Endothelial cell of umbilical vein (primary cell): ENCODE data around the gene MYOZ3. TPM values are rescaled to one million over a fixed set of nuclear protein-coding genes. Genes with fewer than 3 reads are reported as not detected.

Experiments
- BruUV-seq: library from RNA; stranded (reverse); fragments of 400-500 nt; replicated peaks from 2 replicates; lab custom pipeline; 2021; lab: Mats Ljungman, UMichigan
- CTCF ChIA-PET: fragments of 300-600, 350-600 bp; sonication (Branson Sonifier 250); formaldehyde crosslinking; loops from one replicate; lab custom pipeline; 2021; ENCODE audit warnings: antibody characterized with exemption, inconsistent platforms; lab: Charles Lee
- POLR2A ChIA-PET: fragments of 300-600, 350-600 bp; sonication (Branson Sonifier 250); formaldehyde crosslinking; loops from one replicate; lab custom pipeline; 2021; ENCODE audit warnings: antibody characterized with exemption, inconsistent platforms; lab: Charles Lee
- DNase-seq: peaks from one replicate; pipeline ENCODE4 v3.0.0-alpha.2; 2011; ENCODE audit warnings: low read depth, low spot score
- FAIRE-seq: peaks from 2 replicates; lab custom pipeline; 2011; peaks lifted over from hg19 to GRCh38; lab: Jason Lieb, UNC
- H2AFZ ChIP-seq: 2 replicates; pipeline ENCODE4 v1.6.0; 2012; ENCODE audit warnings: low read depth, low read length, control low read depth, inconsistent platforms
- H3K27ac ChIP-seq: 2 replicates; pipeline ENCODE4 v1.5.1; 2011; ENCODE audit warnings: low read depth, mild to moderate bottlenecking, control low read depth, low read length, moderate library complexity; ENCODE audit not compliant: insufficient read depth
- H3K27me3 ChIP-seq, 2 experiments: 2 replicates each; pipeline versions ENCODE4 v1.6.0 to v1.6.1; 2011; ENCODE audit warnings: low read length in 2 of 2, mixed read lengths in 1 of 2; ENCODE audit not compliant: control insufficient read depth in 2 of 2, insufficient read depth in 2 of 2
- H3K36me3 ChIP-seq, 2 experiments: 2 replicates in 1 of 2; 3 replicates in 1 of 2; pipeline ENCODE4 v1.5.1; 2011; ENCODE audit warnings: low read length in 2 of 2, mild to moderate bottlenecking in 1 of 2, moderate library complexity in 1 of 2; ENCODE audit not compliant: control insufficient read depth in 2 of 2, insufficient read depth in 2 of 2; ENCODE audit errors: extremely low read depth in 1 of 2
- H3K4me1 ChIP-seq: 3 replicates; pipeline ENCODE4 v1.5.1; 2011; ENCODE audit warnings: mild to moderate bottlenecking, low read length; ENCODE audit not compliant: control insufficient read depth, insufficient read depth; ENCODE audit errors: extremely low read depth
- H3K4me2 ChIP-seq: 2 replicates; pipeline ENCODE4 v1.6.1; 2011; ENCODE audit warnings: low read length, control low read depth, mixed read lengths; ENCODE audit not compliant: insufficient read depth
- H3K4me3 ChIP-seq, 3 experiments: fragments of 200-600 bp in 1 of 3; sonication (generic), shearing (Covaris generic) in 1 of 3; replicated peaks in 1 of 3; 2 replicates each; pipeline ENCODE4 v1.5.1; 2011 to 2016; ENCODE audit warnings: control low read depth in 3 of 3, low read length in 3 of 3, mild to moderate bottlenecking in 2 of 3, inconsistent platforms in 1 of 3, low read depth in 1 of 3, moderate library complexity in 1 of 3; ENCODE audit not compliant: insufficient read depth in 1 of 3
- H3K79me2 ChIP-seq: 2 replicates; pipeline ENCODE4 v1.6.0; 2012; ENCODE audit warnings: low read length, inconsistent platforms; ENCODE audit not compliant: control insufficient read depth, insufficient read depth
- H3K9ac ChIP-seq: replicated peaks from 2 replicates; pipeline ENCODE3; 2011; ENCODE audit warnings: low read length, control low read depth; ENCODE audit not compliant: insufficient read depth; ENCODE audit errors: extremely low read depth
- H3K9me1 ChIP-seq: replicated peaks from 3 replicates; pipeline ENCODE4 v1.6.0; 2011; ENCODE audit warnings: mild to moderate bottlenecking, low read length; ENCODE audit not compliant: control insufficient read depth, insufficient read depth; ENCODE audit errors: extremely low read depth
- H3K9me3 ChIP-seq: replicated peaks from 2 replicates; pipeline ENCODE4 v1.5.1; 2012; ENCODE audit warnings: low read length, inconsistent platforms; ENCODE audit not compliant: control insufficient read depth, insufficient read depth
- H4K20me1 ChIP-seq: replicated peaks from 2 replicates; pipeline ENCODE3; 2011; ENCODE audit warnings: mild to moderate bottlenecking, low read length; ENCODE audit not compliant: control insufficient read depth, insufficient read depth; ENCODE audit errors: extremely low read depth
- EZH2 ChIP-seq: IDR thresholded peaks from 2 replicates; pipeline ENCODE4 v1.6.1; 2012; ENCODE audit warnings: borderline replicate concordance, low read depth, mild to moderate bottlenecking, moderate library complexity, low read length, inconsistent platforms; ENCODE audit not compliant: severe bottlenecking
- FOS ChIP-seq: IDR thresholded peaks from 2 replicates; pipeline ENCODE4 v1.6.1; 2011; ENCODE audit warnings: mild to moderate bottlenecking, low read length, moderate library complexity, borderline replicate concordance; ENCODE audit not compliant: insufficient read depth
- GATA2 ChIP-seq: IDR thresholded peaks from 2 replicates; pipeline ENCODE4 v1.7.0; 2011; ENCODE audit warnings: low read depth, mild to moderate bottlenecking, moderate library complexity, mixed read lengths, low read length; ENCODE audit not compliant: insufficient read length, insufficient read depth
- JUN ChIP-seq: IDR thresholded peaks from 2 replicates; pipeline ENCODE4 v1.6.1; 2011; ENCODE audit warnings: borderline replicate concordance, low read depth; ENCODE audit not compliant: insufficient read length, insufficient read depth
- MAX ChIP-seq: IDR thresholded peaks from 2 replicates; pipeline ENCODE4 v1.6.1; 2011; ENCODE audit not compliant: insufficient read depth, insufficient read length
- MYC ChIP-seq: IDR thresholded peaks from one replicate; pipeline ENCODE4 v1.6.1; 2011; ENCODE audit warnings: mild to moderate bottlenecking, low read depth, low read length
- POLR2A ChIP-seq: IDR thresholded peaks from 2 replicates; pipeline ENCODE4 v1.6.1; 2012; ENCODE audit warnings: low read depth, mild to moderate bottlenecking, control low read depth, low read length
- POLR2AphosphoS5 ChIP-seq: IDR thresholded peaks from 2 replicates; pipeline ENCODE4 v1.6.1; 2012; ENCODE audit warnings: low read depth, mild to moderate bottlenecking, control low read depth, low read length, moderate library complexity; ENCODE audit not compliant: insufficient read depth
- dilution Hi-C: fragments of 300-500 bp; cut with MboI; formaldehyde crosslinking; loops from one replicate; pipeline ENCODE4 v1.15.0; 2019; ENCODE audit warnings: low sequenced_read_pairs; ENCODE audit not compliant: extremely low pct_ligation_motif_present
- intact Hi-C: fragments of 100-400 bp; cut with micrococcal nuclease; formaldehyde crosslinking; loops from one replicate; pipeline ENCODE4 v1.10.0; 2022
- polyA plus RNA-seq, 4 experiments: library from polyadenylated mRNA; depleted of rRNA in 3 of 4; stranded (reverse) in 3 of 4; unstranded in 1 of 4; fragments of >200 nt; gene quantifications; 2 replicates each; pipeline versions ENCODE4 v1.2.1 to v1.2.3, GENCODE V29; 2011 to 2012; ENCODE audit warnings: missing spikeins in 1 of 4
- total RNA-seq: library from RNA; stranded (reverse); gene quantifications from 2 replicates; pipeline ENCODE4 v1.2.3, GENCODE V29; 2021

MYOZ3 gene
- total and polyA plus RNA-seq, 2 donors (not counting 3 experiments of a cell fraction or from before 2014, with no cell fraction given): 0.43 to 1.1 TPM

- H3K9me3 ChIP-seq: no peaks in the 10 kb centered on the region
- peak overlapping the region; percentile 84 for H3K4me2 ChIP-seq
- FAIRE-seq: no peak
- intact Hi-C loops (no loop called here), dilution Hi-C loops (no loop called here)
- peaks cover 28% of the 10 kb centered on the region for H3K4me1 ChIP-seq
- peaks cover 0 to 1% of the 10 kb centered on the region in 2 experiments for H3K36me3 ChIP-seq
- TF ChIP-seq GATA2 (no peak), EZH2 (no peak), FOS (no peak), POLR2A (no peak), POLR2AphosphoS5 (no peak), JUN (no peak), MYC (no peak), MAX (no peak)
- no peak for DNase-seq
- POLR2A ChIA-PET: no interaction called here
- no TSS peak for BruUV-seq
- H3K27ac ChIP-seq: no peak overlapping the region
- H2AFZ ChIP-seq: peak overlapping the region; percentile 82
- H3K27me3 ChIP-seq: no peaks in the 10 kb centered on the region
- peak overlapping the region; percentile 62 to 93 (median 70) for H3K4me3 ChIP-seq
- peak overlapping the region; percentile 73 for H3K9ac ChIP-seq
- H3K9me1 ChIP-seq: no peaks in the 10 kb centered on the region
- no peaks in the 10 kb centered on the region for H3K79me2 ChIP-seq
- CTCF ChIA-PET: no interaction called here
- H4K20me1 ChIP-seq: no peaks in the 10 kb centered on the region
Measured at GRCh38 chr5:150624334-150625163, 36.5 kb upstream of the MYOZ3 start.
